H1 (cell line): ENCODE data around the gene BORCS6. TPM values are rescaled to one million over a fixed set of nuclear protein-coding genes. Genes with fewer than 3 reads are reported as not detected.

Source experiments
- CTCF ChIA-PET: fragments of 300-600 bp; sonication (Branson Sonifier 250); formaldehyde crosslinking; loops from one replicate; lab custom pipeline; 2021; ENCODE audit not compliant: partially characterized antibody; lab: Charles Lee
- POLR2A ChIA-PET: fragments of 300-600 bp; sonication (Branson Sonifier 250); formaldehyde crosslinking; loops from one replicate; lab custom pipeline; 2021; ENCODE audit warnings: inconsistent platforms; ENCODE audit not compliant: partially characterized antibody; lab: Charles Lee
- DNase-seq, 2 experiments: peaks; one replicate each; pipeline versions ENCODE4 v3.0.0 to v3.0.0-alpha.2; 2010 to 2022; ENCODE audit warnings: low spot score in 2 of 2, low read depth in 1 of 2, mixed read lengths in 1 of 2
- FAIRE-seq: peaks from 2 replicates; lab custom pipeline; 2011; peaks lifted over from hg19 to GRCh38; lab: Jason Lieb, UNC
- H2AFZ ChIP-seq: 2 replicates; pipeline ENCODE4 v1.8.1; 2012; ENCODE audit warnings: low read length, inconsistent platforms
- H2AK5ac ChIP-seq: 2 replicates; pipeline ENCODE4 v1.6.1; 2013; ENCODE audit warnings: low read depth, low read length
- H2BK120ac ChIP-seq: replicated peaks from 2 replicates; pipeline ENCODE3; 2013; ENCODE audit warnings: low read depth, low read length, inconsistent platforms
- H2BK12ac ChIP-seq: 2 replicates; pipeline ENCODE4 v1.6.1; 2013; ENCODE audit warnings: low read depth, low read length
- H2BK15ac ChIP-seq: 2 replicates; pipeline ENCODE4 v1.6.1; 2013; ENCODE audit warnings: low read length
- H2BK20ac ChIP-seq: 2 replicates; pipeline ENCODE4 v1.6.1; 2013; ENCODE audit warnings: low read length
- H2BK5ac ChIP-seq: 2 replicates; pipeline ENCODE4 v1.6.1; 2013; ENCODE audit warnings: low read depth, low read length
- H3K14ac ChIP-seq: 2 replicates; pipeline ENCODE4 v1.6.1; 2013; ENCODE audit warnings: inconsistent platforms; ENCODE audit not compliant: insufficient read length
- H3K18ac ChIP-seq: 2 replicates; pipeline ENCODE4 v1.6.1; 2013; ENCODE audit warnings: low read length; ENCODE audit errors: extremely low read depth
- H3K23ac ChIP-seq: 2 replicates; pipeline ENCODE4 v1.6.1; 2013; ENCODE audit warnings: inconsistent platforms; ENCODE audit not compliant: insufficient read length
- H3K23me2 ChIP-seq: 2 replicates; pipeline ENCODE4 v1.6.1; 2013; ENCODE audit warnings: low read depth, low read length
- H3K27ac ChIP-seq: 2 replicates; pipeline ENCODE4 v1.6.1; 2011; ENCODE audit warnings: low read depth, low read length, inconsistent platforms
- H3K27me3 ChIP-seq, 4 experiments: replicated peaks in 1 of 4; 1 replicate in 1 of 4; 2 replicates in 3 of 4; pipeline versions ENCODE4 v1.6.1 to v1.8.1; 2011 to 2013; ENCODE audit warnings: low read length in 3 of 4, mild to moderate bottlenecking in 3 of 4, inconsistent platforms in 2 of 4, mixed read lengths in 2 of 4, moderate library complexity in 1 of 4; ENCODE audit not compliant: control insufficient read depth in 3 of 4, insufficient read depth in 3 of 4; ENCODE audit errors: extremely low read depth in 1 of 4
- H3K36me3 ChIP-seq, 4 experiments: 2 replicates each; pipeline versions ENCODE4 v1.6.1 to v1.8.1; 2011 to 2013; ENCODE audit warnings: mild to moderate bottlenecking in 4 of 4, low read length in 3 of 4, moderate library complexity in 2 of 4, control low read depth in 1 of 4, inconsistent platforms in 1 of 4; ENCODE audit not compliant: insufficient read depth in 4 of 4, control insufficient read depth in 2 of 4
- H3K4ac ChIP-seq: replicated peaks from 2 replicates; pipeline ENCODE3; 2013; ENCODE audit warnings: low read length, low read depth, mixed read lengths, inconsistent platforms; ENCODE audit not compliant: insufficient read length
- H3K4me1 ChIP-seq, 4 experiments: replicated peaks in 1 of 4; 1 replicate in 1 of 4; 2 replicates in 3 of 4; pipeline versions ENCODE4 v1.6.1 to v1.8.1; 2011 to 2013; ENCODE audit warnings: low read length in 3 of 4, inconsistent platforms in 2 of 4, mixed read lengths in 1 of 4; ENCODE audit not compliant: insufficient read depth in 4 of 4, control insufficient read depth in 3 of 4
- H3K4me2 ChIP-seq, 2 experiments: 2 replicates each; pipeline versions ENCODE4 v1.6.1 to v1.8.1; 2011 to 2013; ENCODE audit warnings: low read depth in 2 of 2, low read length in 2 of 2, control low read depth in 1 of 2, inconsistent platforms in 1 of 2, mild to moderate bottlenecking in 1 of 2; ENCODE audit not compliant: insufficient read depth in 1 of 2
- H3K4me3 ChIP-seq, 4 experiments: fragments of 200-600, 300-600 bp in 1 of 4; sonication (generic), shearing (Covaris generic), sonication (Bioruptor Twin) in 1 of 4; 2 replicates each; pipeline versions ENCODE4 v1.5.1 to v1.8.1; 2011 to 2016; ENCODE audit warnings: low read length in 4 of 4, low read depth in 3 of 4, control low read depth in 2 of 4, inconsistent platforms in 2 of 4, mild to moderate bottlenecking in 2 of 4, mixed read lengths in 1 of 4, moderate library complexity in 1 of 4; ENCODE audit not compliant: insufficient read depth in 2 of 4; ENCODE audit errors: extremely low read depth in 1 of 4
- H3K56ac ChIP-seq: replicated peaks from 2 replicates; pipeline ENCODE3; 2013; ENCODE audit warnings: low read depth, mild to moderate bottlenecking, mixed read lengths, low read length, inconsistent platforms; ENCODE audit not compliant: insufficient read length
- H3K79me1 ChIP-seq: 2 replicates; pipeline ENCODE4 v1.6.1; 2013; ENCODE audit warnings: low read depth, low read length, control low read depth
- H3K79me2 ChIP-seq, 2 experiments: 2 replicates each; pipeline versions ENCODE4 v1.6.1 to v1.8.1; 2012 to 2013; ENCODE audit warnings: low read length in 2 of 2, mild to moderate bottlenecking in 2 of 2, inconsistent platforms in 1 of 2; ENCODE audit not compliant: insufficient read depth in 2 of 2, control insufficient read depth in 1 of 2
- H3K9ac ChIP-seq, 4 experiments: replicated peaks in 1 of 4; 1 replicate in 1 of 4; 2 replicates in 3 of 4; pipeline versions ENCODE4 v1.6.1 to v1.8.1; 2011 to 2013; ENCODE audit warnings: low read depth in 3 of 4, low read length in 3 of 4, control low read depth in 2 of 4, mild to moderate bottlenecking in 2 of 4, moderate library complexity in 2 of 4, inconsistent platforms in 1 of 4; ENCODE audit errors: extremely low read depth in 1 of 4
- H3K9me3 ChIP-seq, 2 experiments: 2 replicates each; pipeline versions ENCODE4 v1.6.1 to v1.8.1; 2012 to 2013; ENCODE audit warnings: mild to moderate bottlenecking in 2 of 2, moderate library complexity in 2 of 2, control low read depth in 1 of 2, inconsistent platforms in 1 of 2, low read depth in 1 of 2, low read length in 1 of 2, mixed read lengths in 1 of 2; ENCODE audit not compliant: insufficient read depth in 2 of 2
- H4K20me1 ChIP-seq, 2 experiments: replicated peaks in 1 of 2; 2 replicates each; pipeline versions ENCODE3 to v1.8.1; 2011 to 2013; ENCODE audit warnings: inconsistent platforms in 2 of 2, low read length in 2 of 2, mild to moderate bottlenecking in 1 of 2; ENCODE audit not compliant: insufficient read depth in 2 of 2, control insufficient read depth in 1 of 2
- H4K5ac ChIP-seq: 2 replicates; pipeline ENCODE4 v1.6.1; 2013; ENCODE audit warnings: low read length, low read depth, mixed read lengths, inconsistent platforms; ENCODE audit not compliant: insufficient read length
- H4K8ac ChIP-seq: 2 replicates; pipeline ENCODE4 v1.8.0; 2013; ENCODE audit warnings: mild to moderate bottlenecking, moderate library complexity, low read length, inconsistent platforms; ENCODE audit not compliant: insufficient read depth; ENCODE audit errors: extremely low read depth
- H4K91ac ChIP-seq: replicated peaks from 2 replicates; pipeline ENCODE3; 2013; ENCODE audit warnings: low read length, mixed read lengths, inconsistent platforms; ENCODE audit not compliant: insufficient read length
- CTBP2 ChIP-seq: IDR thresholded peaks from 2 replicates; pipeline ENCODE4 v1.7.0; 2011; ENCODE audit warnings: borderline replicate concordance, mild to moderate bottlenecking, moderate library complexity, mixed read lengths, low read length; ENCODE audit not compliant: insufficient read depth, insufficient read length
- CTCF ChIP-seq, 3 experiments: IDR thresholded peaks; 1 replicate in 2 of 3; 2 replicates in 1 of 3; pipeline versions ENCODE4 v1.5.1 to v1.6.1; 2011; ENCODE audit warnings: low read length in 3 of 3, mild to moderate bottlenecking in 3 of 3, inconsistent platforms in 2 of 3, low read depth in 1 of 3, moderate library complexity in 1 of 3; ENCODE audit not compliant: insufficient read depth in 1 of 3; ENCODE audit errors: control extremely low read depth in 1 of 3
- EGR1 ChIP-seq: IDR thresholded peaks from 2 replicates; pipeline ENCODE4 v1.6.1; 2011; ENCODE audit warnings: low read depth, low read length, borderline replicate concordance
- KDM4A ChIP-seq: IDR thresholded peaks from one replicate; pipeline ENCODE4 v1.7.1; 2012; ENCODE audit warnings: low read depth, mild to moderate bottlenecking, moderate library complexity, low read length, inconsistent platforms; ENCODE audit not compliant: severe bottlenecking
- KDM5A ChIP-seq: fragments of 200-600 bp; IDR thresholded peaks from 2 replicates; pipeline ENCODE4 v1.7.1; 2012; ENCODE audit warnings: mild to moderate bottlenecking, low read length, inconsistent platforms, mixed read lengths
- RAD21 ChIP-seq, 2 experiments: IDR thresholded peaks in 1 of 2; conservative IDR thresholded peaks in 1 of 2; 2 replicates each; pipeline ENCODE4 v1.6.1; 2011; ENCODE audit warnings: low read depth in 2 of 2, low read length in 2 of 2, improper control_type of control experiment in 1 of 2, inconsistent platforms in 1 of 2, mild to moderate bottlenecking in 1 of 2, moderate library complexity in 1 of 2
- TCF12 ChIP-seq: IDR thresholded peaks from 2 replicates; pipeline ENCODE4 v1.6.1; 2011; ENCODE audit warnings: low read depth, mild to moderate bottlenecking, low read length
- ZNF274 ChIP-seq: IDR thresholded peaks from 2 replicates; pipeline ENCODE4 v1.7.0; 2012; ENCODE audit warnings: low read length, borderline replicate concordance; ENCODE audit errors: extremely low read depth
- WGBS, 2 experiments: shearing (Covaris generic) in 1 of 2; methylation state at CpG; one replicate each; pipeline versions ENCODE4 v1.1.6 to v1.1.7; 2013 to 2015; ENCODE audit warnings: low lambda C conversion rate in 2 of 2, mixed read lengths in 2 of 2, inconsistent platforms in 1 of 2, low coverage in 1 of 2, missing lambda C conversion rate in 1 of 2; ENCODE audit not compliant: insufficient replicate concordance in 2 of 2, insufficient coverage in 1 of 2, insufficient read length in 1 of 2; ENCODE audit errors: extremely low coverage in 1 of 2, missing lambda C conversion rate in 1 of 2; 5-methylcytosine and 5-hydroxymethylcytosine counted together
- polyA plus RNA-seq, 7 experiments: library from polyadenylated mRNA; depleted of rRNA in 3 of 7; stranded (reverse) in 5 of 7; unstranded in 2 of 7; fragments of >200 nt in 5 of 7; fragments of 200-250 nt in 2 of 7; gene quantifications; 1 replicate in 5 of 7; 2 replicates in 1 of 7; 4 replicates in 1 of 7; pipeline versions ENCODE4 v1.2.1 to v1.2.3, GENCODE V29; 2011 to 2013; ENCODE audit warnings: missing spikeins in 2 of 7, mixed read lengths in 2 of 7
- total RNA-seq: library from RNA; stranded (reverse); fragmentation: NEBNext Ultra II Directional; extraction: Animal tissue kit (Norgen Biotek cat#: 25700); gene quantifications from 2 replicates; pipeline ENCODE4 v1.2.1, GENCODE V29; 2021

BORCS6 gene
- total and polyA plus RNA-seq, 2 of the 8 experiments (the other 6 are each of a cell fraction or from before 2014, with no cell fraction given) = 3.3 to 3.6 TPM

- H3K23ac ChIP-seq = no peak within 1 kb of the TSS
- peak within 1 kb of the TSS; percentile 76 for H4K91ac ChIP-seq
- H3K27me3 ChIP-seq = no peaks in the 10 kb centered on the region
- H4K5ac ChIP-seq = peak within 1 kb of the TSS; percentile 57
- peak within 1 kb of the TSS; percentile 70 to 85 (median 76) for H3K9ac ChIP-seq
- H3K4me1 ChIP-seq = peaks cover 3 to 13% (median 8%) of the 10 kb centered on the region in 4 experiments
- CTCF ChIA-PET = interaction anchor here (1.0 to 1.9 kb wide), 8 partner anchors 9 to 115 kb away, joined by 3 to 9 read pairs (median 4); no protein-coding TSS in a partner anchor
- peak within 1 kb of the TSS; percentile 69 for H4K8ac ChIP-seq
- no peaks in the 10 kb centered on the region for H4K20me1 ChIP-seq
- peak within 1 kb of the TSS; percentile 80 for H2BK12ac ChIP-seq
- H3K56ac ChIP-seq = peak within 1 kb of the TSS; percentile 42
- peak within 1 kb of the TSS; percentile 52 for H3K27ac ChIP-seq
- peaks cover 18% of the 10 kb centered on the region for H3K23me2 ChIP-seq
- H3K9me3 ChIP-seq = no peaks in the 10 kb centered on the region
- H2BK120ac ChIP-seq = no peak within 1 kb of the TSS
- H3K4me2 ChIP-seq = peak within 1 kb of the TSS; percentile 78 to 90
- H2AFZ ChIP-seq = peak within 1 kb of the TSS; percentile 82; the same call in 1 of the 2 replicates
- peak within 1 kb of the TSS; percentile 87 for H3K18ac ChIP-seq
- H3K79me1 ChIP-seq = no peaks in the 10 kb centered on the region
- DNase-seq = peak in 1 of 2 experiments; percentile 95
- 8% methylated on average over 56 of the region's 56 CpGs; no CpG with 5 or more reads in 1 of the 2 experiments for WGBS, 2 experiments
- H2BK15ac ChIP-seq = peak within 1 kb of the TSS; percentile 81; the same call in 1 of the 2 replicates
- POLR2A ChIA-PET = interaction anchor here (0.7 to 9.3 kb wide), 11 partner anchors 8 to 58 kb away, joined by 3 to 289 read pairs (median 4); partner anchors contain the start of genes ALOXE3, BORCS6, HES7 and VAMP2
- peak within 1 kb of the TSS; percentile 60 to 88 (median 69) for H3K4me3 ChIP-seq
- peak within 1 kb of the TSS; percentile 91 for H2BK5ac ChIP-seq
- no peaks in the 10 kb centered on the region for H3K36me3 ChIP-seq
- H3K4ac ChIP-seq = peak within 1 kb of the TSS; percentile 19
- H3K14ac ChIP-seq = no peak within 1 kb of the TSS
- no peaks in the 10 kb centered on the region for H3K79me2 ChIP-seq
- no peak within 1 kb of the TSS; the same call in 1 of the 2 replicates for H2AK5ac ChIP-seq
- no peak for FAIRE-seq
- H2BK20ac ChIP-seq = 0 out of 2 replicates have a peak within 1 kb of the TSS, but pooled peaks have one; percentile 72
- TF ChIP-seq RAD21 (IDR thresholded peaks at IDR 0.05 in 1 of 2, conservative IDR thresholded peaks at IDR 0.05 in 1 of 2; ENCODE audit: low read depth in 2 of 2, low read length in 2 of 2) (no peak), CTBP2 (no peak), CTCF (IDR thresholded peaks at IDR 0.05; ENCODE audit: control extremely low read depth in 1 of 3, insufficient read depth in 1 of 3, low read depth in 1 of 3, low read length in 3 of 3) (peak in 1 of 3 experiments; percentile 6; a peak in 1 of 4 replicates), KDM5A (no peak), TCF12 (no peak), ZNF274 (no peak), KDM4A (peak; percentile 41), EGR1 (no peak)
Measured at GRCh38 chr17:8176197-8176940, 13.6 kb downstream of the BORCS6 start, which contains the start of gene TMEM107. TSS of gene TMEM107 (minus strand) at chr17:8176380. CDS start at chr17:8176286, 94 bp downstream.
